ENCODE results near the gene MARS1.

DNA sequence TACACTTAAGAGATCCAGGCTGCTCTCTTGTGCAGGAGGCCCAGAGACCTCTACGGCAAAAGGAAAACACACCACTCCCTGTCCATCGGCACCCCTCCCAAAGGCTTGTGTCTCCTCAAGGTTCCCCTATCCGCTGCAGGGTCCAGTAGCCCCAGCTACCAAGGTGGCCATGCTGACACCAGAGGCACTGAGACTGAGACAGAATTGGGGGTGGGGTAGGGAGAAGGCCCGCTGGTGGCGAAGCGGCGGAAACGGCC lies 31.9 kb downstream of the MARS1 start:
- TF ChIP-seq, protein P1, sequence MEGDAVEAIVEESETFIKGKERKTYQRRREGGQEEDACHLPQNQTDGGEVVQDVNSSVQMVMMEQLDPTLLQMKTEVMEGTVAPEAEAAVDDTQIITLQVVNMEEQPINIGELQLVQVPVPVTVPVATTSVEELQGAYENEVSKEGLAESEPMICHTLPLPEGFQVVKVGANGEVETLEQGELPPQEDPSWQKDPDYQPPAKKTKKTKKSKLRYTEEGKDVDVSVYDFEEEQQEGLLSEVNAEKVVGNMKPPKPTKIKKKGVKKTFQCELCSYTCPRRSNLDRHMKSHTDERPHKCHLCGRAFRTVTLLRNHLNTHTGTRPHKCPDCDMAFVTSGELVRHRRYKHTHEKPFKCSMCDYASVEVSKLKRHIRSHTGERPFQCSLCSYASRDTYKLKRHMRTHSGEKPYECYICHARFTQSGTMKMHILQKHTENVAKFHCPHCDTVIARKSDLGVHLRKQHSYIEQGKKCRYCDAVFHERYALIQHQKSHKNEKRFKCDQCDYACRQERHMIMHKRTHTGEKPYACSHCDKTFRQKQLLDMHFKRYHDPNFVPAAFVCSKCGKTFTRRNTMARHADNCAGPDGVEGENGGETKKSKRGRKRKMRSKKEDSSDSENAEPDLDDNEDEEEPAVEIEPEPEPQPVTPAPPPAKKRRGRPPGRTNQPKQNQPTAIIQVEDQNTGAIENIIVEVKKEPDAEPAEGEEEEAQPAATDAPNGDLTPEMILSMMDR (IDR thresholded peaks at IDR 0.05; ENCODE audit: low read length) = no peak
- TF ChIP-seq EZH2 (optimal IDR thresholded peaks at IDR 0.05; ENCODE audit: low read depth, low read length) = no peak
- no peak for TF ChIP-seq EZH2phosphoT487 (IDR thresholded peaks at IDR 0.05; ENCODE audit: low read length)
